Spleen (tissue), 7 donors: ENCODE results near the gene WDR59.

ENCODE experiments used
- POLR2A ChIP-seq, 3 donors: fragments of 450-650 bp; IDR thresholded peaks; one replicate each; pipeline ENCODE4 v1.5.1; 2017; ENCODE audit warnings: antibody characterized with exemption in 3 of 3, mild to moderate bottlenecking in 1 of 3
- POLR2AphosphoS5 ChIP-seq, 3 donors: sonication (generic); formaldehyde crosslinking; IDR thresholded peaks; one replicate each; pipeline ENCODE4 v1.5.1; 2017; ENCODE audit warnings: antibody characterized with exemption in 3 of 3
- TF ChIP-seq, protein P1 (sequence below), 11 experiments: fragments of 200-600 bp in 7 of 11; fragments of 450-650 bp in 4 of 11; sonication (generic) in 4 of 11; IDR thresholded peaks in 8 of 11; conservative IDR thresholded peaks in 3 of 11; 1 replicate in 7 of 11; 2 replicates in 4 of 11; pipeline versions ENCODE4 v1.4.0 to v1.8.0; 2016 to 2021; ENCODE audit warnings: antibody characterized with exemption in 11 of 11, inconsistent platforms in 4 of 11, mild to moderate bottlenecking in 1 of 11
- donor health status: DM: no; HTN: no; CAD: no; lungs with moderate emphysema.
- donor health status: DM: no; HTN: no; CAD: no.
- donor health status: DM: no; HTN: no; CAD: no.

DNA sequence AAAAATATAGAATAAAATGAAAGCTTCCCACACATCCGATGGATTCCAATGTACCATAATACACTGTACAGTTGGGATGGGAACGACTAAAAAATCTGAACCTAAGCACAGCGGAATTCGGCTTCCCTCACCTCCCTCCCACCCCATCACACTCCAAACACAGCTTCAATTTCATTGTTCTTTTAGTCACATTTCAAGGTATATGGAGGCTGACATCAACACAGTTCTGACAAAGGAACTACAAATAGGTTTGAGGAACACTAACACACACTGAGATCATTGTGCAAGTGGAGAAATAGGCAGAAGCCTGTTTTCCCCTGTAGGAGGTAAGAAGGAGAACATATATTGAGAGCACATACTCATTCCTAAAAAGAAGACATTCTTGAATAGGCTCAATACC, 85.1 kb downstream of the WDR59 start:
- TF ChIP-seq, protein P1, sequence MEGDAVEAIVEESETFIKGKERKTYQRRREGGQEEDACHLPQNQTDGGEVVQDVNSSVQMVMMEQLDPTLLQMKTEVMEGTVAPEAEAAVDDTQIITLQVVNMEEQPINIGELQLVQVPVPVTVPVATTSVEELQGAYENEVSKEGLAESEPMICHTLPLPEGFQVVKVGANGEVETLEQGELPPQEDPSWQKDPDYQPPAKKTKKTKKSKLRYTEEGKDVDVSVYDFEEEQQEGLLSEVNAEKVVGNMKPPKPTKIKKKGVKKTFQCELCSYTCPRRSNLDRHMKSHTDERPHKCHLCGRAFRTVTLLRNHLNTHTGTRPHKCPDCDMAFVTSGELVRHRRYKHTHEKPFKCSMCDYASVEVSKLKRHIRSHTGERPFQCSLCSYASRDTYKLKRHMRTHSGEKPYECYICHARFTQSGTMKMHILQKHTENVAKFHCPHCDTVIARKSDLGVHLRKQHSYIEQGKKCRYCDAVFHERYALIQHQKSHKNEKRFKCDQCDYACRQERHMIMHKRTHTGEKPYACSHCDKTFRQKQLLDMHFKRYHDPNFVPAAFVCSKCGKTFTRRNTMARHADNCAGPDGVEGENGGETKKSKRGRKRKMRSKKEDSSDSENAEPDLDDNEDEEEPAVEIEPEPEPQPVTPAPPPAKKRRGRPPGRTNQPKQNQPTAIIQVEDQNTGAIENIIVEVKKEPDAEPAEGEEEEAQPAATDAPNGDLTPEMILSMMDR (IDR thresholded peaks at IDR 0.05 in 8 of 11, conservative IDR thresholded peaks at IDR 0.05 in 3 of 11), result no peak
- TF ChIP-seq POLR2AphosphoS5 (IDR thresholded peaks at IDR 0.05) (no peak), POLR2A (IDR thresholded peaks at IDR 0.05) (no peak)
